22Rv1 (cell line): Measurements from ENCODE around the gene MPPED2.

Experiments
- H3K27ac ChIP-seq: fragments of 450-650 bp; 2 replicates; pipeline ENCODE4 v1.5.1; 2017
- CTCF ChIP-seq: fragments of 450-650 bp; IDR thresholded peaks from 2 replicates; pipeline ENCODE4 v1.5.1; 2017; ENCODE audit warnings: mild to moderate bottlenecking
- ZFX ChIP-seq: fragments of 450-650 bp; IDR thresholded peaks from 2 replicates; pipeline ENCODE4 v1.6.1; 2017; ENCODE audit warnings: antibody characterized with exemption, borderline replicate concordance

Gene MPPED2

GRCh38 chr11:30585125-30585891 is 845 bp downstream of the MPPED2 start:
- no peak overlapping the region for H3K27ac ChIP-seq
- TF ChIP-seq ZFX (no peak), CTCF (no peak)

- no peak overlapping the region for H3K27ac ChIP-seq
These were observed 2.5 kb downstream of the MPPED2 start for GRCh38 chr11:30583476-30584280.

GRCh38 chr11:30582726-30583125 is 3.4 kb downstream of the MPPED2 start:
- TF ChIP-seq ZFX, result no peak
- TF ChIP-seq CTCF, result no peak
- no peak overlapping the region for H3K27ac ChIP-seq

More at GRCh38 chr11:30583476-30584280, 2.5 kb downstream of the MPPED2 start:
- no peak for TF ChIP-seq ZFX
- no peak for TF ChIP-seq CTCF

DNA sequence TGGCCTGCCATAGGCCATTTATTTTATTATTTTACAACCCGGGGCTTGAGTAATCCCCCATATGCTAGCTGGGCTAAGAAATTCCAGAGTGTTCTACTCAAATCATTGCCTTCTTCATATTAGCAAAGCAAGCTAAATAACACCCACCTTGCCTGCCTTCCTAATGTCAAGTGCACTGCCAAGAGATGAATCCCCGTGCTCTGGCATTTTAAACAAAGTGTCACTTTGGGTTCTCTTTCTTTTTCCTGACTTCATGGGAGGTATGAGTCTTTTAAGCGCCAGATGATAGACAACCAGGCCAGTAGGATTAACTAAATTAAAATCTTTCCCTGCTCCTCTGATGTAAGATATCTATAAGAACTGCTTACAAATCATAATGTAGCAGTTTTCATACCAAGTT is 4.5 kb downstream of the MPPED2 start:
- H3K27ac ChIP-seq, result no peak overlapping the region
- TF ChIP-seq CTCF (no peak), ZFX (no peak)

DNA sequence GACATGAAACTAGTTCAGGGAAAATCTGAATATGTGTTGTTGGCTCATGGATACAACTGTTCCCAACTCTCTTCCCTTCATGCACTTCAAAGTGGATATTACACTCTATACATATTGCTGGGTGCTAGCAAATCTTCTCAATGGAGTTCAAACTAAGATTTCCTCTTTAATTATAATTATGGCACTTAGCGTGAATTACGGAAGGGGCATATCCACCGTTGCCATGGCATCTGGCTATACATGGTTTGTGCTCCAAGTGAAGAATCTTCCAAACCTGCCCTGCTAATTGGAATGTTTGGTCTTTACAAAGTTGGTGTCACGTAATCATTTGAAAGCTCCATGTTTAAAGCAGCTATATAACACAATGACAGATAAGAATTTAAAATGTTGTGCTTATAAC is 5.6 kb downstream of the MPPED2 start:
- no peak overlapping the region for H3K27ac ChIP-seq
- TF ChIP-seq CTCF (no peak), ZFX (no peak)

GRCh38 chr11:30579415-30580175 is 6.6 kb downstream of the MPPED2 start:
- H3K27ac ChIP-seq, result no peak overlapping the region
- TF ChIP-seq ZFX, result no peak
- no peak for TF ChIP-seq CTCF

DNA sequence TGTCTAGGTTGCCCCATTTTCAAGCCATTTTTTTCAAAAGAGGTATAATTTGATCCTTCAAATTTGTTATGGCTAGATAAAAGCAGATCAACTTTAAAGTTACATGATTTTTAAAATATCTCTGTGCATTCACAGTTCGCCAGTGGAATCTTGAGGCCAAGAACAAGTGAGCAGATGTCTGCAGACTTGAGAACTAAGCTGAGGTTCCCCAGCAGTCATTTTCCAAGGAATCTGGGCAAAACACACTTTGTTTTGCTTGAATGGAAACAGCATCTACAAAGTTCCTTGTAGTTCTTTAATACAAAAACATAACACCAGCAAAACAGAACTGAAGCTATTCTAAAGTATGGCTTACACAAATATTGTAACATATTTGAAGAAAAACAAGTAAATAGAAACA is 7.7 kb downstream of the MPPED2 start:
- no peak overlapping the region for H3K27ac ChIP-seq
- TF ChIP-seq CTCF (no peak), ZFX (no peak)
